SIG-M5 (cell line): ENCODE data around the gene GPR35.
"Not testable (repeated sequence)": the region's sequence is repeated elsewhere in the genome, so short reads cannot be mapped to it uniquely, and the experiment has no call there.

Experiments
- DNase-seq: peaks from one replicate; lab custom pipeline; 2025; lab: John Stamatoyannopoulos, UW

Gene GPR35

GRCh38 chr2:240662681-240663080 lies 37.4 kb downstream of the GPR35 start:
- DNase-seq, result no peak

GRCh38 chr2:240663546-240664190 lies 38.4 kb downstream of the GPR35 start:
- no peak for DNase-seq

GRCh38 chr2:240664622-240665021 lies 39.3 kb downstream of the GPR35 start:
- no peak for DNase-seq

GRCh38 chr2:240670402-240670801 lies 45.1 kb downstream of the GPR35 start:
- no peak for DNase-seq

GRCh38 chr2:240670950-240671349 lies 45.7 kb downstream of the GPR35 start:
- DNase-seq, result no peak

- DNase-seq, result no peak
Measured at GRCh38 chr2:240672076-240672700, 46.9 kb downstream of the GPR35 start.

- DNase-seq, result no peak
Measured at GRCh38 chr2:240672701-240673190, 47.5 kb downstream of the GPR35 start.

GRCh38 chr2:240674461-240675184 lies 49.3 kb downstream of the GPR35 start:
- DNase-seq, result not testable (repeated sequence)

GRCh38 chr2:240675345-240675744 lies 50.1 kb downstream of the GPR35 start:
- DNase-seq, result not testable (repeated sequence)

GRCh38 chr2:240678043-240678442 lies 52.8 kb downstream of the GPR35 start:
- DNase-seq, result not testable (repeated sequence)

GRCh38 chr2:240678909-240679308 lies 53.6 kb downstream of the GPR35 start:
- DNase-seq, result not testable (repeated sequence)

- DNase-seq, result not testable (repeated sequence)
Measured at GRCh38 chr2:240680185-240680584, 54.9 kb downstream of the GPR35 start.
